ENCODE results near the gene FKBP8.

The FKBP8 gene

GRCh38 chr19:18539372-18539771 is 4.0 kb downstream of the FKBP8 start:
- no peak for DNase-seq (ENCODE audit: low read depth)
- no peak for TF ChIP-seq CTCF (conservative IDR thresholded peaks at IDR 0.05; ENCODE audit: low read depth, low read length)
- no peak overlapping the region for H3K4me3 ChIP-seq (ENCODE audit: low read depth, low read length)

DNA sequence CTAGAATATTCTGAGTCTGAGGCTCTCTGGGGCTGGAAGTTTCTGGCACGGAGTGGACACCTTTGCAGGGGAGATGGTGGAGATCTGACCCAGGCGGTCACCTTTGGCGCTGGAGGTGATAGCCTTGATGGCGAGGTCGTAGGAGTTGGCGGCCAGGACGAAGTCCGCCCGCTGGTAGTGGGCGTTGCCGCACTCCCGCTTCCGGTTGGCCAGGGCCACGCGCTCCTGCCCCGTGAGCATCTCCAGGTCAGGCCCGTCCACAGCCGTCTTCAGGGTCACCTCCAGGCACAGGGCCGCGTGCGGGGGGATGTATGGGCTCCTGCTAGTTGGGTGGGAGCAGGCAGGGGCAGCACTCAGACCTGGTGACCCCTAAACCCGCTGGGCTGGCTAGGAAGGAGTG is 5.3 kb downstream of the FKBP8 start:
- DNase-seq (ENCODE audit: low read depth) = no peak
- no peak for TF ChIP-seq CTCF (conservative IDR thresholded peaks at IDR 0.05; ENCODE audit: low read depth, low read length)
- no peak overlapping the region for H3K4me3 ChIP-seq (ENCODE audit: low read depth, low read length)

GRCh38 chr19:18537431-18537830 is 5.9 kb downstream of the FKBP8 start:
- H3K4me3 ChIP-seq (ENCODE audit: low read depth, low read length) = no peak overlapping the region
- TF ChIP-seq CTCF (conservative IDR thresholded peaks at IDR 0.05; ENCODE audit: low read depth, low read length) = no peak
- no peak for DNase-seq (ENCODE audit: low read depth)

GRCh38 chr19:18536475-18536874 is 6.9 kb downstream of the FKBP8 start:
- no peak for TF ChIP-seq CTCF (conservative IDR thresholded peaks at IDR 0.05; ENCODE audit: low read depth, low read length)
- H3K4me3 ChIP-seq (ENCODE audit: low read depth, low read length) = no peak overlapping the region
- DNase-seq (ENCODE audit: low read depth) = no peak

DNA sequence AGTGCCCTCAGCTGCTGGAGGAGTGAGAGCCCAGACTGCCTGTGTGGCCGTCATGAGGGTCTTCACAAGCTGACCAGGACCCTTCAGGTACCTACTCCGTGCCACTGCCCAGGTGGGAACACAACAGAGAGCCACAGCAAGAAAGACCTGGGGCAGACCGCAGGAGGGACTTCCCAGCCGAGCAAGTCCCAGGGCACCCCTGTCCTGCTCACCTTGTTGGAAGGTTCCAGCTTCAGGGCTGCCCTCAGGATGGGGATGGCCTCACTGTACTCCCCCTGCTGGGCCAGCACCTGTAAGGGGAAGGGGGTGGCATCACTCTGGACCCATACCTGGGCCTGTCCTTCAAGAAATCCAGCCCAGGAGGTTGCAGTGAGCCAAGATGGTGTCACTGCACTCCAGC is 10.3 kb downstream of the FKBP8 start:
- no peak for DNase-seq (ENCODE audit: low read depth)
- no peak overlapping the region for H3K4me3 ChIP-seq (ENCODE audit: low read depth, low read length)
- TF ChIP-seq CTCF (conservative IDR thresholded peaks at IDR 0.05; ENCODE audit: low read depth, low read length) = no peak

DNA sequence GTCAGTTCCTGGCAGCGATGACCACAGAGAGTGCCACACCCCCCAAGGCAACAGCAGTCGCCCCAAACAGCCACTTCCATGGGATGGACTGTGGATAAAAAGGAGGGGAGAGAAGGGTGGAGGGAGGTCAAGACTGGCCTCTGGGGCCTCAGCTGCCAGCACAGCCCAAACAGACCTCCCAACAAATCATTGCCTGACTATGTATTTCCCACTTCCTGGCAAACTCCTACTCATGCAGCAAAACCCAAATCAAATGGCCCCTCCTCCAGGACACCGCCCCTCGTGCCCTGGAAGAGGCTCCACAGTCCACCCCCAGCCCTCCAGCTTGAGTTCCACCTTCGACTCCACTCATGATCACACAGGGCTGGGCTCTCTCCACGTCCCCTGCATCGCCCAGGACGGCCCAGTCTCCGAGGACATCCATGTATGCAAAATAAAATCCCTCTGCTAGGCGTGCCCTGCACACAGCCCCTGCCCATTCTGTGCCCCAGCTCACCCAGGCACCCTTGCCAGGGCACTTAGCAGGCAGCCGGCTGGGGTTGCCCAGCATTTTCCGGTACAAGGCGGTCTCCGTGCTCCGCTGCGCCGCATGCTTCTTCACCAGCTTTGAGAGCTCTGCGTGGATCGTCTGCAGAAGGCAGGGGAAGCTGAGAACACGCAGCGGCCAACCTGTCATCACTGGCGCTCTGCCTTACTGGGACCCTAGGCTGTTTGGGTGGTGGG is 11.0 kb downstream of the FKBP8 start:
- no peak for DNase-seq (ENCODE audit: low read depth)
- TF ChIP-seq CTCF (conservative IDR thresholded peaks at IDR 0.05; ENCODE audit: low read depth, low read length) = no peak
- no peak overlapping the region for H3K4me3 ChIP-seq (ENCODE audit: low read depth, low read length)

DNA sequence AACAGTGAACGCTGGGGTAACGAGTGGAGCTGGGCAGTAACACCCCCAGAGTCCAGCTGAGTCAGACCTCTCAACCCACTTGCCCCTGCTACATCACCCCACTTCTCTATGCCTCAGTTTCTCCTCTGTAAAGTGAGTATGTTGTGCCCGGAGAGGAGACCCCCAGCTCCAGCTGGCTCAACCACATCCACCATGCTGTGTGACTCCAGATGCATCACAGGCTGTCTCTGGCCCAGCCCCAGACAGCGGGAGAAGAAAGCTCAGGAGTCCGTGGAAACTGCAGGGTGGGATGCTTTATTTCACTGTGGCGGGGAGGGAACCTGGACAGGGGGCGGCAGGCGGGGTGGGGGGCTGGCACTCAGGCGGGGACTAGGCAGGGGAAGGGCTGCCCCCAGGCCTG is 11.9 kb downstream of the FKBP8 start:
- H3K4me3 ChIP-seq (ENCODE audit: low read depth, low read length) = no peak overlapping the region
- no peak for DNase-seq (ENCODE audit: low read depth)
- TF ChIP-seq CTCF (conservative IDR thresholded peaks at IDR 0.05; ENCODE audit: low read depth, low read length) = no peak

All from choroid plexus epithelial cell (primary cell).